Ovary (tissue), 9 donors: ENCODE results near the gene MXD4. TPM values are rescaled to one million over a fixed set of nuclear protein-coding genes. Genes with fewer than 3 reads are reported as not detected.
A peak's percentile ranks its signal among the peaks of the same experiment; 100 is the strongest.

Experiments
- DNase-seq, 5 donors: peaks; one replicate each; pipeline ENCODE4 v3.0.0-alpha.2; 2019 to 2020
- H3K27ac ChIP-seq, 2 donors: fragments of 200-600 bp; one replicate each; pipeline versions ENCODE4 v1.5.1 to v1.8.0; 2019 to 2022
- H3K27me3 ChIP-seq: fragments of 200-600 bp; one replicate; pipeline ENCODE4 v1.8.0; 2022
- H3K36me3 ChIP-seq: fragments of 200-600 bp; sonication (generic); one replicate; pipeline ENCODE4 v1.5.1; 2019
- H3K4me1 ChIP-seq: one replicate; pipeline ENCODE4 v1.8.1; 2013; ENCODE audit warnings: mild to moderate bottlenecking, moderate library complexity; ENCODE audit not compliant: insufficient read depth
- H3K4me3 ChIP-seq: fragments of 200-600 bp; sonication (generic); one replicate; pipeline ENCODE4 v1.5.1; 2017
- H3K9me3 ChIP-seq, 2 donors: fragments of 200-600 bp in 1 of 2; sonication (generic) in 1 of 2; one replicate each; pipeline versions ENCODE4 v1.5.1 to v1.8.1; 2013 to 2019; ENCODE audit warnings: mild to moderate bottlenecking in 1 of 2, moderate library complexity in 1 of 2
- CTCF ChIP-seq, 3 donors: fragments of 450-650 bp in 2 of 3; fragments of 200-600 bp in 1 of 3; IDR thresholded peaks; one replicate each; pipeline versions ENCODE4 v1.5.1 to v1.8.0; 2016 to 2022; ENCODE audit warnings: antibody characterized with exemption in 3 of 3, mild to moderate bottlenecking in 1 of 3
- EP300 ChIP-seq: sonication (generic); formaldehyde crosslinking; IDR thresholded peaks from one replicate; pipeline ENCODE4 v1.6.1; 2017; ENCODE audit warnings: antibody characterized with exemption
- POLR2A ChIP-seq: fragments of 450-650 bp; IDR thresholded peaks from one replicate; pipeline ENCODE4 v1.6.1; 2017; ENCODE audit warnings: antibody characterized with exemption, mild to moderate bottlenecking, moderate library complexity
- WGBS, 3 donors: extraction: QIAGEN DNeasy Blood & Tissue Kit in 1 of 3; methylation state at CpG; one replicate each; pipeline versions ENCODE4 v1.1.5 to v1.1.7; 2013 to 2017; 5-methylcytosine and 5-hydroxymethylcytosine counted together
- intact Hi-C, 4 donors: fragments of 100-400 bp; cut with DNase I; formaldehyde crosslinking; loops; one replicate each; pipeline versions ENCODE4 v1.11.0 to v1.15.1; 2022 to 2023
- polyA plus RNA-seq, 2 donors: library from polyadenylated mRNA; stranded (reverse); fragments of 200-250 nt in 1 of 2; fragments of 350-450 nt in 1 of 2; fragmentation: Illumina TruSeq in 1 of 2; extraction: RNeasy Lipid Tissue Mini Kit (QIAGEN cat#74804) in 1 of 2; gene quantifications; one replicate each; pipeline ENCODE4 v1.2.3, GENCODE V29; 2013 to 2014
- total RNA-seq, 7 donors: library from RNA; depleted of rRNA in 2 of 7; stranded (reverse); fragments of >200 nt in 2 of 7; fragmentation: NEBNext Ultra II Directional in 3 of 7; extraction: Animal tissue kit (Norgen Biotek cat#: 25700) in 3 of 7; gene quantifications; one replicate each; pipeline versions ENCODE4 v1.1.0 to v1.2.4, GENCODE V29; 2016 to 2023
- donor health status: DM: no; HTN: no; CAD: no; lungs with moderate emphysema.
- donor health status: DM: no; HTN: no; CAD: no.
- donor health status: Bipolar disorder and iron deficiency.
- donor health status: DM: yes; HTN: yes; CAD: no.
- donor health status: DM: no; HTN: no; CAD: no.
- donor health status: DM: yes; HTN: yes; CAD: no.

Gene MXD4
- total and polyA plus RNA-seq, 9 donors: 10.3 to 51.4 (median 35.3) TPM

DNA sequence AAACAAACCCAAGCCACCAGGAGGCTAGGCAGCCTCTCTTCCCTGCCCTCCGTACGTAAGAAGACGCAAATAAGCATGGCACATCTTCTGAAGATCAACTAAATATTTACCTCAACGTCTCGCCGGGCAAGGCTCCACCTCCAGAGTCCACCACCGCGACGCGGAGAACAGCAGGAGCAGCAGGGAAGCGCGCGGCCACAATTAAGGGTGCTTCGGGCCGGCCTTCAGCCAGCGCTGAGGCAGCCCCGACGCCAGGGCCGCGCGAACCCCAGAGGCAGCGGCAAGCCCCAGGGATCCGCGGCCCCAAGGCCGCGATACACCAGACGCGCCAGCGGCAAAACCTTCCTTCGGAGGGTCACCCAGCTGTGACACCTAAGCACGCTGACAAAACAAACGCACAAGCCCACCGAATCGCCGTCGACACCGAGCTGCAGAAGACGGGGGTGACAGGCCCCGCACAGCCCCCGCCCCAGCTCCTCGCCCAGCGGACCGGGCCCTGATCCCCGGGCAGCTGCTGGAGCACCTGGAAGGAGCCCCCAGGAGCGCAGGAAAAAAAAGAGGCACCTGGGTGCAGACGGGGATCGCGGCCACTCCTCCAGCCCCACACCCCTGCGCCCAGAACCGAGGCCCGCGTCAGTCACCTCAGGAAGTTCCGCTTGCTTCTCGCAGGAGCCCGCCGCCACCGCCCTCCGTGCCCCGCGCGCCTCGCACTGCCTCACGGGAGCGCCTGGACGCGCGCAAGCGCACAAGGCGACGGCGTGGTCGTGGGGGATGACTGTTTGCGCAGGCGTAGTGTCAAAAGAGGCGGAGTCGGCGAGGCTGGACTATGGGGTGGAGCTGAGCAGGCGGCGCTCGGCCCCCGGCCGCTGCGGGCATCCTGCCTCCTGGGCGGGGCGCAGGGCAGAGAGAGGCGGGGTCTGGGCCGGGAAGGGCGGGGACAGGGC lies 20.2 kb downstream of the MXD4 start, which contains the start of the genes HAUS3 and POLN:
Gene HAUS3, minus strand, starts transcription at position 712 of the 944 bp plus-strand sequence. CDS start 1,175 bp downstream, outside the sequence.
Gene POLN, minus strand, starts transcription at position 712 of the 944 bp plus-strand sequence. CDS start 12,890 bp downstream, outside the sequence.
- DNase-seq: peak; percentile 99 to 100 (median 99)
- H3K36me3 ChIP-seq: no peaks in the 10 kb centered on the region
- intact Hi-C loops: loop anchor here in 2 of 4 donors (5.0 to 10.0 kb wide), 3 partner anchors 176 to 226 kb away; partner anchors contain the start of genes RNF4 (in 2 of the 2), CFAP99 (in 1 of the 2) and ZFYVE28 (in 1 of the 2)
- peak within 1 kb of the TSS in 1 of 2 donors; percentile 38 for H3K27ac ChIP-seq
- peaks cover 15% of the 10 kb centered on the region for H3K4me1 ChIP-seq
- H3K4me3 ChIP-seq: peak within 1 kb of the TSS; percentile 85
- H3K27me3 ChIP-seq: no peaks in the 10 kb centered on the region
- 0 to 1% (median 0%) methylated on average over 34 to 88 of the region's 88 CpGs for WGBS, 3 donors
- no peaks in the 10 kb centered on the region for H3K9me3 ChIP-seq
- peak; percentile 56 for TF ChIP-seq POLR2A
- TF ChIP-seq EP300: no peak

DNA sequence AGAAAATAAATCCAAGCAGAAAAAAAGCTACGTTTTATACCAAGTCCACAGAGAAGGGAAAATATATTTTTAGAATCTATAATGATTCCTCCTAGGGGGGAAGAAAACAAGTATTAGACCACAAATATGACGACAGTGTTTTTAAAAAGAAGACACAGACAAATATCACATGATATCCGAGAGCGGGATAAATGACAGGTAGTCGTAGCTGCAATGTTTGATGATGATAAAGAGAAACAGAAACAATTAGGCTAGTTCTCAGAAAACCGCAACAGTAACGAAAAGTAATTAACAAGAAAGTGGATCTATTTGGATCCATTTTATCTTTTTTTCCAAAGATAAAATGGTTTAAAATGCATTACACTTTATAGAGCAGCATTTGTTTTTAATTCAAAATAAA lies 20.9 kb downstream of the MXD4 start:
- H3K9me3 ChIP-seq: no peaks in the 10 kb centered on the region
- no peak for TF ChIP-seq POLR2A
- no peak for TF ChIP-seq CTCF (IDR thresholded peaks at IDR 0.05)
- no peaks in the 10 kb centered on the region for H3K27me3 ChIP-seq
- H3K36me3 ChIP-seq: no peaks in the 10 kb centered on the region
- intact Hi-C loops: loop anchor here in 2 of 4 donors (5.0 to 10.0 kb wide), 3 partner anchors 176 to 226 kb away; partner anchors contain the start of genes RNF4 (in 2 of the 2), CFAP99 (in 1 of the 2) and ZFYVE28 (in 1 of the 2)
- H3K4me3 ChIP-seq: peak overlapping the region; percentile 85
- H3K27ac ChIP-seq: no peak overlapping the region
- H3K4me1 ChIP-seq: peaks cover 15% of the 10 kb centered on the region
- no peak for DNase-seq
- WGBS, 3 donors: 5 to 7% (median 6%) methylated on average over 7 of the region's 7 CpGs

DNA sequence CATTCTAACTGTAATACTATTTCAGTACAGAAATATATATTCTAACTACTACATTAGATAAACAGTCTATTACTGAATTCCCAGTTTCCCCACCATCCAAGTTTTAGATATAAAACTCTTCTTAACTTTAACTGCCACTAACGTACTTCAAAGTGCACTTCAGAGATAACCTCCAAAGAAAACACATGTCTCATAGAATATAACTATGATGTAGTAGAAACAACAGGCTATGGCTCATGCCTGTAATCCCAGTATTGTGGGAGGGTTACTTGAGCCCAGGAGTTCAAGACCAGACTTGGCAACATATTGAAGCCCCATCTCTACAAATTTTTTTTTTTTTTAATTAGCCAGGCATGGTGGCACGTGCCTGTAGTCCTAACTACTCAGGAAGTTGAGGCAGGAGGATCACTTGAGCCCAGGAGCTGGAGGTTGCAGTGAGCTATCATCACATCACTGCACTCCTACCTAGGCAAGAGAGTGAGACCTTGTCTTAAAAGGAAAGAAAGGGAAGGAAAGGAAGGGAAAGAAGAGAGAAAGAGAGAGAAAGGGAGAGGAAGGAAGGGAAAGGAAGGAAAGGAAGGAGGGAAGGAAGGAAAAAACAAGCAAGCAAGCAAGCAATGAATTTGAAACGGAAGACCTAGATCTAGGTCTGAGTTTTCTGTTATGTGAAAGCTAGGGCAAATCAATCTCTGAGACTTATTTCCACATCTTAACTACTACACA lies 24.8 kb downstream of the MXD4 start:
- H3K4me1 ChIP-seq: no peaks in the 10 kb centered on the region
- no peak for DNase-seq
- H3K27ac ChIP-seq: no peak overlapping the region
- intact Hi-C loops: no loop called here
- TF ChIP-seq EP300 (no peak), POLR2A (no peak), CTCF (IDR thresholded peaks at IDR 0.05) (no peak)
- no peaks in the 10 kb centered on the region for H3K27me3 ChIP-seq
- H3K9me3 ChIP-seq: no peaks in the 10 kb centered on the region
- WGBS, 3 donors: 53 to 56% (median 54%) methylated on average over 3 of the region's 3 CpGs
- no peak overlapping the region for H3K4me3 ChIP-seq
- H3K36me3 ChIP-seq: no peaks in the 10 kb centered on the region

DNA sequence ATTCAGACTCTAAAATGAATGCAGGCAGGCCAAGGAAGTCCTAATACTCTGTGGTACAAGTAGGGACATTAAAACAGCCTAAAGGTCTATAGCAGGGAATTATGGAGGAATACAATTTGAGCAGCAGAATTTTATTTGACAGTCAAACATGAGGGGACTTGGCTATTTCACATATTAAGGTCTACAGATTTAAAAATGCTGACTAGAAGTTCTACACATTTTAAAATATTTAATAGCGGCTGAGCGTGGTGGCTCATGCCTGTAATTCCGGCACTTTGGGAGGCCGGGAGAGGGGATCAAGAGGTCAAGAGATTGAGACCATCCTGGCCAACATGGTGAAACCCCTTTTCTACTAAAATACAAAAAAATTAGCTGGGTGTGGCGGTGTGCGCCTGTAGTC lies 30.8 kb downstream of the MXD4 start:
- H3K27me3 ChIP-seq: no peaks in the 10 kb centered on the region
- H3K9me3 ChIP-seq: no peaks in the 10 kb centered on the region
- H3K36me3 ChIP-seq: peaks cover 2% of the 10 kb centered on the region
- H3K4me1 ChIP-seq: no peaks in the 10 kb centered on the region
- TF ChIP-seq CTCF (IDR thresholded peaks at IDR 0.05): no peak
- no peak for TF ChIP-seq EP300
- no peak for TF ChIP-seq POLR2A
- intact Hi-C loops: no loop called here
- H3K4me3 ChIP-seq: no peak overlapping the region
- DNase-seq: no peak
- WGBS, 3 donors: 94 to 97% (median 96%) methylated on average over 6 of the region's 6 CpGs
- H3K27ac ChIP-seq: no peak overlapping the region
